GM19397 (cell line): ENCODE data around the gene TTLL9.

Experiments
- ATAC-seq: cut with Tn5 transposase; IDR thresholded peaks from one replicate; pipeline ENCODE4 v1.9.1; 2021; ENCODE audit warnings: mild to moderate bottlenecking, moderate library complexity; ENCODE audit not compliant: unreplicated experiment

TTLL9 gene

GRCh38 chr20:31836853-31837608, 33.4 kb upstream of the TTLL9 start:
- ATAC-seq, result no peak

- ATAC-seq, result no peak
These were observed 32.5 kb upstream of the TTLL9 start for GRCh38 chr20:31837896-31838397.

DNA sequence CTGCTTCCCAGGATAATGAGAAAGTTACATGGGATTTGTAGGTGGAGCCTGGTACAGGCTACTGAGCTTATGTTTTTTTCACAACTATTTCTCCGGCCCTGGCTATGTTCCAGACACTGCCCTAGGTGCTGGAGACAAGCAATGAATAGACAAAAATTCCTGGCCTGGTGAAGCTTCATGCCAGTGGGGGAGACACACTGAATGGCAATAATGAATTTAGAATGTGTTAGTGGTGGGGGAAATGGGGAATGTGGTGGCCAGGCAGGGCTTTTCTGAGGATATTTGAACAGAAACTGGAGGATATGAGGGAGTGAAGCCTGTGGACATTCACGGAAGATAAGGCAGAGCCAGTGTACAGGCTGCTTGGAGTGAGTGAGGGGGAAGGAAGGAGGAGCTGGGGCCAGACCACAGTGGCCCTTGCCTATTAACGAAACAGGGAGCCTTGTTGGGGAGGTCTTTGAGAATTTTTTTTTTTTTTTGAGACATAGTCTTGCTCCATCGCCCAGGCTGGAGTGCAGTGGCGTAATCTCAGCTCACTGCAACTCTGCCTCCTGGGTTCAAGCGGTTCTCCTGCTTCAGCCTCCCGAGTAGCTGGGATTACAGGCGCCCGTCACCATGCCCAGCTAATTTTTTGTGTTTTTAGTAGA, 31.7 kb upstream of the TTLL9 start:
- no peak for ATAC-seq

- no peak for ATAC-seq
These were observed 30.5 kb upstream of the TTLL9 start for GRCh38 chr20:31839782-31840487.

GRCh38 chr20:31840906-31841816, 29.3 kb upstream of the TTLL9 start:
- no peak for ATAC-seq

- ATAC-seq, result no peak
These were observed 28.5 kb upstream of the TTLL9 start for GRCh38 chr20:31841928-31842327.

DNA sequence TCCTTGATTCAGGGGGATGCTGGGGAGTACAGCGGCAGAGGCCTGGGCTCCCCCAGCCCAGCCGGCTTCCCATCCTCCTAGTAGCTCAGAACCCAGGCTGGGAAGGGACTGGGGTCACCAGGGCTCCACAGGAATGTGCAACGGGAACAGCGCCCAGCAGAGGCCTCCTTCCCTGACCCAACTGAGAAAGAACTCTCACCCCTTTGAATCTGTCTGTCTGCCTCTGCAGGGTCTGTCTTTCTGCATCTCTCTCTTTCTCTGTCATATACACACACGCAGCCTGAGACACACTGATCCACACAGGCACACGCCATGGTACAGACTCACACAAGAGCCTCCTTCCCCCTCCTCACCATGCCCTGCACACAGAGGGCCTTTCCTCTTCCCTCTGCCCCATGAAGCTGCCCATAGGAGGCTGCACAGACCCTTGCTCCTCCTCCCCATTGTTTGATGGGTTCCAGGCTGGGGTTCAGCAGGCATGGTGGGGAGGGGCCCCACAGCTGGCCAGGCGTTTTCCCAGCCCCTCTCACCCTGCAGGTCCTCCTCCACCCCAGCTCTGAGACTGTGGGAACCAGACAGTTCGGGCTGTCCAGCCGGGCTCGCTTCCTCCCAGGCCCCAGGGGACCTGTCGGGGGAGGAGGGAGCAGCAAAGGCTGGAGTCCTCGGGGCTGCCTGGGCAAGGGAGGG, 27.8 kb upstream of the TTLL9 start:
- no peak for ATAC-seq

- ATAC-seq, result no peak
These were observed 27.1 kb upstream of the TTLL9 start for GRCh38 chr20:31843288-31843687.

GRCh38 chr20:31843881-31844280, 26.6 kb upstream of the TTLL9 start:
- no peak for ATAC-seq

- no peak for ATAC-seq
These were observed 25.6 kb upstream of the TTLL9 start for GRCh38 chr20:31844737-31845299.

GRCh38 chr20:31845300-31845863, 25.1 kb upstream of the TTLL9 start, which contains the start of gene FOXS1:
FOXS1 (minus strand) TSS chr20:31845604; CDS start chr20:31845542, 62 bp downstream.
- no peak for ATAC-seq

DNA sequence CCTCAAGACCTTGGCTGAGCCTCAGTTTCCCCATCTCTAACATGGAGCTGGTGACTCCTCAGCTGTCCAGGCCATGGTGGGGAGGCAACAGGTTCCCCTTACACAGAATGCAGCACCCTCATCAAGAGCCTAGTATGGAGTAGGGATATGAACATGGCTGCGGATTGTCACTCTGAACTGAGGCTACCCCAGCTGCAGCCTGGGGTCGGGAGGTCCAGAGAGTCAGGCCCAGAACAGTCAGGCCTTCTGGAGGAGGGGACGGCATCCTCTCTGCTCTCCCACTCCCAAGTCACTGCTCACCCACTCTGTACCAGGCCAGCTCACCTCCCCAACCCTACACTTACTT, 23.7 kb upstream of the TTLL9 start:
- no peak for ATAC-seq

DNA sequence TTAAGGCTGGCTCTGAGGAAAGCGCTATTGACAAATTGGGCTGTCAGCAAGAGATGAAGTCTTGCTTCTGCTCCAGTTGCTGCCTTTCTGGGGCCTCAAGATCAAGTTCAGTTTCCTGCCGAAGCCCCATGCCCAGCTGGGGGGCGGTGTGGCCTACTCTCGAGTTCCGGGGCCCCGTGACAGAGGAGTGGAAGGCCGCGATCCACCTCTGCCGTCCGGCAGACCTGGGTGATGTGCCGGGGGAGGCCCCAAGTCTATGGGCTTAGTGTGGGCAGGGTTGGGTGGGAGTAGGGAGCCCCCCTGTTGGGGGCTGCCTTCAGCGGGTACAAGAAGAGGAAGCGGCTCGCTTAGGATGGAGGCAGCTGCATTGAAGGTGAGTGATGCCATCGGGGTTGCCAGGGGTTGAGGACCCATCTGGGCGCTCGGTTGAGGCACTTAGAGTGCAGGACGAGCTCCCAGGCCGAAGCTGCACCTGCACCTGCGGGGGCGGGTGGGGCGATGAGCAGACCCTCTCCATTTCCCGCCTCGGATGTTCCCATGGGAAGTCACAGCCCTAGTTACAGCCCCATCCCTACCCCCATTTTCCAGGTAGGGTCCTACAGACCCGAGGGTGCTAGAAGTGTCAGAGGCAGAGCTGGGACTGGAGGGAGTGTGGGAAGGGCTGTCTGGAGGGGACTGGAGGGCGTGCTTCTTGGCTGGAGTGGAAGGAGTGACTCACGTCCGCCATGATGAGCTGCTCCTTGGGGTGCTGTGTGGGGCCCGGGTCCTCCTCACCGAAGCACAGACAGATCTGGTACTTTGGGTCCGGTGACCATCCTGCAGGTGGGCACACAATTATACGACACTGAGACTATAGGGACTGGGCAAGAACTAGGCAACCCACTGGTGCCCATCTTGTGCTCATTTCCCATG, 22.1 kb upstream of the TTLL9 start:
- ATAC-seq, result no peak

GRCh38 chr20:31849306-31849930, 21.0 kb upstream of the TTLL9 start:
- no peak for ATAC-seq

DNA sequence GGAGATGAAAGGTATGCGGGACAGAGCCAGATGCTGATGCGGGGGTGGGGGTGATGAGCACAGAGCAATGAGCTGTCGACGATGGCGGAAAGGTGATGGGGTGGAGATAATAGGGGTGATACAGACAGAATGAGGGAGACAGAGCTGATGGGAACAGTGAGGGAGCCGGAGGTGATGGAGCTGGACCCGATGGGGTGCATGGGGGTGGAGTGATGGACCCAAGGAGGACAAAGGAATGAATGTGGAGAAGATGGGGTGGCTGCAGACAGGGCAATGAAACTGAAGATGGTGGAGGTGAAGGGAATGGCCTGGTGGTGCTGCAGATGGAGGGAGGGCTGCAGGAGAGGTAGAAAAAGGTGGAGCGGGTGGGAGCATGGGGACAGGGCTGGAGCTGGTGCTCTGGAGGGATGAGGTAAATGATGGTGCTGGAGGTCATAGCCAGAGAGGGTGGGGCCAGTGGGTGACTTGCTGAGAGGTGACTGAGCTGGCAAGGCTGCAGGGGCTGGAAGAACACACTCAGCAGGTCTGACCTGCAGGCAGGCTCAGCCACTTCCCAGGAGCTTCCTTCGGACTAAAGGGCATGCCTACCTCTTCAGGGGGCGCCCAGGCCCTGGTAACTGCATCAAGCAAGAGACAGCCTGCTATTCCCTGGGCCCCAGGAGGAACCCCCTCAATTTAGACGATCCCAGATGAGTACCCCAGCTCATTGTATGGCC, 19.0 kb upstream of the TTLL9 start:
- ATAC-seq, result no peak

GRCh38 chr20:31853481-31853880, 17.0 kb upstream of the TTLL9 start:
- ATAC-seq, result no peak

DNA sequence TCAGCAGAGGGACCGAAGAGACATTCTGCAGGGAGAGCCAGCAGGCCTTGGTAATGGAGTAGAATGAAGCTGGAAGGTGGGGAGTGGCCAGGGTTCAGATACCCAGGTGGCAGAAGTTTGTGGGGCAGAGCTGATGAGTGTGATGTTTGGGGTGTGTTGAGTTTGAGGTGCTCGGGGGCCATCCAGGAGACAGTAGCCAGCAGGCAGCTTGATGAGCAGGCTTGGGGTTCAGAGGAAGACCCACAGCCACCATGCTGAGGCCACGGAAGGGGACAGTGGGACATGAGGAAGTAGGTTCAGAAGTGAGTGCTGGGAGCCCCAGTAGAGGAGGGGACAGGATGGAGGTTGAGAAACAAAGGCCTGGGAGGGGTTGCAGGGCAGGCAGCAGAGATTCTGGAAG, 13.9 kb upstream of the TTLL9 start:
- ATAC-seq, result no peak
